Subcutaneous adipose tissue (tissue), 4 donors: ENCODE data around the gene RERE. TPM values are rescaled to one million over a fixed set of nuclear protein-coding genes. Genes with fewer than 3 reads are reported as not detected.

ENCODE experiments used
- total RNA-seq, 4 donors: library from RNA; depleted of rRNA; stranded (reverse); fragments of >200 nt; gene quantifications; one replicate each; pipeline ENCODE4 v1.1.0, GENCODE V29; 2016
- TF ChIP-seq, protein P1 (sequence below): fragments of 450-650 bp; IDR thresholded peaks from one replicate; pipeline ENCODE4 v1.5.1; 2016; ENCODE audit warnings: low read depth, mild to moderate bottlenecking, control low read depth, antibody characterized with exemption, moderate library complexity

RERE gene
- total RNA-seq, 4 donors from 2014 or later, result 67.0 to 91.4 (median 83.1) TPM

- TF ChIP-seq, protein P1, sequence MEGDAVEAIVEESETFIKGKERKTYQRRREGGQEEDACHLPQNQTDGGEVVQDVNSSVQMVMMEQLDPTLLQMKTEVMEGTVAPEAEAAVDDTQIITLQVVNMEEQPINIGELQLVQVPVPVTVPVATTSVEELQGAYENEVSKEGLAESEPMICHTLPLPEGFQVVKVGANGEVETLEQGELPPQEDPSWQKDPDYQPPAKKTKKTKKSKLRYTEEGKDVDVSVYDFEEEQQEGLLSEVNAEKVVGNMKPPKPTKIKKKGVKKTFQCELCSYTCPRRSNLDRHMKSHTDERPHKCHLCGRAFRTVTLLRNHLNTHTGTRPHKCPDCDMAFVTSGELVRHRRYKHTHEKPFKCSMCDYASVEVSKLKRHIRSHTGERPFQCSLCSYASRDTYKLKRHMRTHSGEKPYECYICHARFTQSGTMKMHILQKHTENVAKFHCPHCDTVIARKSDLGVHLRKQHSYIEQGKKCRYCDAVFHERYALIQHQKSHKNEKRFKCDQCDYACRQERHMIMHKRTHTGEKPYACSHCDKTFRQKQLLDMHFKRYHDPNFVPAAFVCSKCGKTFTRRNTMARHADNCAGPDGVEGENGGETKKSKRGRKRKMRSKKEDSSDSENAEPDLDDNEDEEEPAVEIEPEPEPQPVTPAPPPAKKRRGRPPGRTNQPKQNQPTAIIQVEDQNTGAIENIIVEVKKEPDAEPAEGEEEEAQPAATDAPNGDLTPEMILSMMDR, result no peak
These were observed 214.8 kb downstream of the RERE start for GRCh38 chr1:8602471-8603219.

GRCh38 chr1:8600336-8600735 lies 217.1 kb downstream of the RERE start:
- TF ChIP-seq, protein P1, result no peak

DNA sequence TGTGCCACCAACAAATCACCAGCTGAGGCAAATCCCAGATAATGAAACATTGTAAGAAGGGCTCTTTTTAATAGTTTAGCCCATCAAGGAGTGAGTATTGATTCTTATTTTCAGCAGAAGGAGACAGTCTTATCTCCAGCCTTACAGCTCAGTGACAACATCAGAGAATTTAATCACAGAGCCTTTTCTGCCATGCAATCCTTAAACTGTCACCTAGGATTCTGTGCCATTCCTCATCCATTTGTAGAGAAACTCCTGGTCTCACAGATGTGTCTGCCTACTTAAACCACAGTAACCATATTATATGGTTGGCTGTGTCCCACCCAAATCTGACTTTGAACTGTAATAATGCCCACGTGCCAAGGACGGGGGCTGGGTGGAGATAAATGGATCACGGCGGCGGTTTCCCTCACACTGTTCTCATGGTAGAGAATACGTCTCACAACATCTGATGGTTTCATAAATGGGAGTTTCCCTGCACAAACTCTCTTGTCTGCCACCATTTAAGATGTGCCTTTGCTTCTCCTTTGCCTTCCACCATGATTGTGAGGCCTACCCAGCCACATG lies 217.7 kb downstream of the RERE start:
- TF ChIP-seq, protein P1, result no peak

GRCh38 chr1:8598783-8599182 lies 218.7 kb downstream of the RERE start:
- TF ChIP-seq, protein P1, result no peak

GRCh38 chr1:8598060-8598724 lies 219.2 kb downstream of the RERE start:
- TF ChIP-seq, protein P1, result no peak

DNA sequence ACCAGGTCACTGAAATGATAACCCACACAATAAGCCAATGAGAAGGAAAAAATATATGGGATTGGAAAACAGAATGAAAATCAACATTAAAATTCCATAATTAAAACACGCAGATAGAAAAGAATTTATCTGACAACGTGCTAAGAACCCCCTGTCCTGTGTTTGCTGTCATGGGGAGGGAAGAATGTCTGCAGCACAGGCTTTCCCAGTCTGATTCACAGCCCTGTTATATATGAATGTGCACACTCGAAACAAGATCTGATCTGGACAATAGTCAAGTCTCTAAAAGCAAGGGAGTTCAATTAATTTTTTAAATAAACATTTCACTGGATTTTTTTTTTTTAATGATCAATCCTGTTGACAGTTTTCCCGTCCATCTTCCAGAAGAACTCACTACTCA lies 220.0 kb downstream of the RERE start:
- TF ChIP-seq, protein P1, result no peak

- TF ChIP-seq, protein P1, result no peak
These were observed 221.5 kb downstream of the RERE start for GRCh38 chr1:8595941-8596340.
